Esophagus muscularis mucosa (tissue), 4 donors: ENCODE results near the gene GPR68. TPM values are rescaled to one million over a fixed set of nuclear protein-coding genes. Genes with fewer than 3 reads are reported as not detected.

ENCODE experiments used
- DNase-seq: peaks from one replicate; pipeline ENCODE4 v3.0.0-alpha.2; 2017; ENCODE audit errors: extremely low spot score
- H3K27ac ChIP-seq, 4 donors: fragments of 200-600 bp; sonication (generic); replicated peaks in 1 of 4; 1 replicate in 3 of 4; 2 replicates in 1 of 4; pipeline ENCODE4 v1.5.1; 2016 to 2019; ENCODE audit warnings: mild to moderate bottlenecking in 1 of 4
- H3K27me3 ChIP-seq, 4 donors: fragments of 200-600 bp; sonication (generic); one replicate each; pipeline versions ENCODE4 v1.5.1 to v1.6.0; 2016 to 2019
- H3K36me3 ChIP-seq, 4 donors: fragments of 200-600 bp; sonication (generic); one replicate each; pipeline ENCODE4 v1.5.1; 2016 to 2019
- H3K4me1 ChIP-seq, 4 donors: fragments of 200-600 bp; sonication (generic); one replicate each; pipeline ENCODE4 v1.5.1; 2016 to 2019
- H3K4me3 ChIP-seq, 4 donors: fragments of 200-600 bp; sonication (generic); 1 replicate in 2 of 4; 2 replicates in 2 of 4; pipeline ENCODE4 v1.5.1; 2016 to 2019; ENCODE audit warnings: mild to moderate bottlenecking in 4 of 4, moderate library complexity in 1 of 4
- H3K9me3 ChIP-seq, 4 donors: fragments of 200-600 bp; sonication (generic); 1 replicate in 3 of 4; 2 replicates in 1 of 4; pipeline ENCODE4 v1.5.1; 2016 to 2019
- EP300 ChIP-seq: sonication (generic); formaldehyde crosslinking; IDR thresholded peaks from one replicate; pipeline ENCODE4 v1.6.1; 2017; ENCODE audit warnings: antibody characterized with exemption
- POLR2A ChIP-seq: fragments of 450-650 bp; IDR thresholded peaks from one replicate; pipeline ENCODE4 v1.6.1; 2017; ENCODE audit warnings: antibody characterized with exemption, moderate library complexity, mild to moderate bottlenecking, low read depth
- POLR2AphosphoS5 ChIP-seq, 2 donors: sonication (generic); formaldehyde crosslinking; IDR thresholded peaks; one replicate each; pipeline ENCODE4 v1.6.1; 2017; ENCODE audit warnings: antibody characterized with exemption in 2 of 2
- WGBS: methylation state at CpG from one replicate; pipeline ENCODE4 v1.1.5; 2018; 5-methylcytosine and 5-hydroxymethylcytosine counted together
- intact Hi-C: fragments of 100-400 bp; cut with DNase I; formaldehyde crosslinking; loops from one replicate; pipeline ENCODE4 v1.15.1; 2023
- total RNA-seq, 4 donors: library from RNA; depleted of rRNA; stranded (reverse); fragments of >200 nt; gene quantifications; one replicate each; pipeline versions ENCODE4 v1.1.0 to v1.2.1, GENCODE V29; 2016
- TF ChIP-seq, protein P1 (sequence below), 3 experiments: fragments of 200-600 bp in 2 of 3; fragments of 450-650 bp in 1 of 3; sonication (generic) in 2 of 3; IDR thresholded peaks; one replicate each; pipeline ENCODE4 v1.5.1; 2017 to 2019; ENCODE audit warnings: antibody characterized with exemption in 3 of 3, mild to moderate bottlenecking in 2 of 3, moderate library complexity in 1 of 3

Gene GPR68
- total RNA-seq, 4 donors from 2014 or later, result 1.3 to 9.1 (median 5.4) TPM

GRCh38 chr14:91253795-91254323, 9.4 kb upstream of the GPR68 start:
- Histone ChIP-seq H3K27me3 (no peaks in the 10 kb centered on the region), H3K9me3 (no peaks in the 10 kb centered on the region), H3K27ac (peak overlapping the region; percentile 50 to 76 (median 66)), H3K4me1 (peaks cover 12 to 59% (median 53%) of the 10 kb centered on the region in 4 donors), H3K36me3 (no peaks in the 10 kb centered on the region), H3K4me3 (peak overlapping the region; percentile 64 to 69 (median 64))
- intact Hi-C loops, result no loop called here
- 66% methylated on average over 3 of the region's 20 CpGs for WGBS
- TF ChIP-seq POLR2AphosphoS5 (IDR thresholded peaks at IDR 0.05) (no peak), POLR2A (no peak), EP300 (no peak)
- TF ChIP-seq, protein P1, sequence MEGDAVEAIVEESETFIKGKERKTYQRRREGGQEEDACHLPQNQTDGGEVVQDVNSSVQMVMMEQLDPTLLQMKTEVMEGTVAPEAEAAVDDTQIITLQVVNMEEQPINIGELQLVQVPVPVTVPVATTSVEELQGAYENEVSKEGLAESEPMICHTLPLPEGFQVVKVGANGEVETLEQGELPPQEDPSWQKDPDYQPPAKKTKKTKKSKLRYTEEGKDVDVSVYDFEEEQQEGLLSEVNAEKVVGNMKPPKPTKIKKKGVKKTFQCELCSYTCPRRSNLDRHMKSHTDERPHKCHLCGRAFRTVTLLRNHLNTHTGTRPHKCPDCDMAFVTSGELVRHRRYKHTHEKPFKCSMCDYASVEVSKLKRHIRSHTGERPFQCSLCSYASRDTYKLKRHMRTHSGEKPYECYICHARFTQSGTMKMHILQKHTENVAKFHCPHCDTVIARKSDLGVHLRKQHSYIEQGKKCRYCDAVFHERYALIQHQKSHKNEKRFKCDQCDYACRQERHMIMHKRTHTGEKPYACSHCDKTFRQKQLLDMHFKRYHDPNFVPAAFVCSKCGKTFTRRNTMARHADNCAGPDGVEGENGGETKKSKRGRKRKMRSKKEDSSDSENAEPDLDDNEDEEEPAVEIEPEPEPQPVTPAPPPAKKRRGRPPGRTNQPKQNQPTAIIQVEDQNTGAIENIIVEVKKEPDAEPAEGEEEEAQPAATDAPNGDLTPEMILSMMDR (IDR thresholded peaks at IDR 0.05), result no peak
- no peak for DNase-seq

DNA sequence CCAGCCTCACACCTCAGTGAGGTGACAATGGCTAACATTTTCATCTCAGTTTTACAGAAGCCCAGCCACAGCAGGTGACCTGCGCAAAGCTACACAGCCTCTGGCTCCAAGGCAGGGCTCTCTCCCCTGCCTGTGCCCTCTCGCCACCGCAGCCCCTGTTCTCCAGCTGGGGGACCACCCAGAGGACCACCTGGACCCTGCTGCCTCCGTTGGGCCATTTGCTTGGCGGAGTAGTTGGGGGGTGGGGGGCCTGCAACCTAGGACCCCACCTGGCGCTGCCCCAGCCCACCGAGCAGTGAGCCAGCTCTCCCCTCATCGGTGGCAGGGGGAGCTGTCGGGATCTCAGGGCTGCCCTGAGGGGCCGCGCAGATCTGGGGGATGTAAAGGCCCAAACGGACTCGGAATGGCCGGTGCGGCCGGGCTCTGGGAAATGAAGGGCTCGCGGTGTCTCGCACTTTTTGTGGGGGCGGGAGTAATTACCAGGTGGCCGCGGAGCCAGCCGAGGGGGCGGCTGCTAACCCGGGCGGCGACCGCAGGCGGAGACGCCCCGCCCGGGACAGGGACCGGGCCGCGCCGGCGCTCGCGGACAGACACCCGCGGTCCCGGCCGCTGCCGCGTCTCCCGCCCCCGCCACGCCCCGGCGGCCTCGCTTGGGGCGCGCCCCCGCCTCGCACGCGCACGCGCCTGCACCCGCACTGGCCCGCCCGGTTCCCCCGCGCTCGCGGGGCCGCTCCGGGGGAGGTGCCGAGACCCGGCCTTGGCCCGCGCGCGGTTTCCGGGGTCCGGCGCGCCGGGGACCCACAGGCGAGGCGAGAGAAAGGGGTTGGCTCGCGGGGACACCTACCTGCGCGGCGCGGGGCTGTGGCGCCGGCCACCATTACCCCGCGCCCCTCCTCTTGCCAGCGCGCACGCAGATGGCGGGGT, 8.6 kb upstream of the GPR68 start:
- H3K36me3 ChIP-seq, result no peaks in the 10 kb centered on the region
- no peaks in the 10 kb centered on the region for H3K9me3 ChIP-seq
- intact Hi-C loops, result no loop called here
- WGBS, result 44% methylated on average over 5 of the region's 95 CpGs
- DNase-seq, result no peak
- H3K4me3 ChIP-seq, result peak overlapping the region; percentile 64 to 69 (median 64)
- no peaks in the 10 kb centered on the region for H3K27me3 ChIP-seq
- TF ChIP-seq EP300 (no peak), POLR2AphosphoS5 (IDR thresholded peaks at IDR 0.05) (no peak)
- TF ChIP-seq, protein P1 (IDR thresholded peaks at IDR 0.05), result no peak
- peak overlapping the region; percentile 50 to 76 (median 66) for H3K27ac ChIP-seq
- peaks cover 12 to 59% (median 53%) of the 10 kb centered on the region in 4 donors for H3K4me1 ChIP-seq

DNA sequence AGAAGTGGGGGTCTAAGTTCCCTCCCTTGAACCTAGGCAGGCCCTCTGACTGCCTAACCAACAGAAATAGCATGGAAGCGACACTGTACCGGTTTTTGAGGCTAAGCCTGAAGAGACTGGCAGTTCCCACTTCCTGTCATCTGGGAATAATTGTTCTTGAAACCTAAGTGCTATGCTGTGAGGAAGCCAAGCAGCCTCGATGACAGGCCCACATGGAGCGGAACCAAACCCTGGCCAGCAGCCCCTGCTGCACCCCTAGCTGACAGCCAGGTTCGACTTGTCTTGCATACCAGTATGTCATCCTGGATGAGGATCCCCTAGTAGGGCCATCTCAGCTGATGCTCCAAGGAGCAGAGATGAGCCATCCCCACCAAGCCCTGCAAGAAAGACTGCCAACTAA, 6.4 kb upstream of the GPR68 start:
- intact Hi-C loops, result no loop called here
- H3K27ac ChIP-seq, result peak overlapping the region in 2 of 4 donors; percentile 3 to 13
- H3K4me1 ChIP-seq, result peaks cover 12 to 39% (median 34%) of the 10 kb centered on the region in 4 donors
- H3K9me3 ChIP-seq, result no peaks in the 10 kb centered on the region
- H3K36me3 ChIP-seq, result no peaks in the 10 kb centered on the region
- H3K27me3 ChIP-seq, result no peaks in the 10 kb centered on the region
- H3K4me3 ChIP-seq, result no peak overlapping the region
- WGBS, result 88% methylated on average over 4 of the region's 5 CpGs
- TF ChIP-seq, protein P1 (IDR thresholded peaks at IDR 0.05), result no peak
- TF ChIP-seq POLR2A, result no peak
- TF ChIP-seq EP300, result no peak
- no peak for DNase-seq

GRCh38 chr14:91249841-91250616, 5.5 kb upstream of the GPR68 start:
- H3K4me3 ChIP-seq, result no peak overlapping the region
- no peak for DNase-seq
- H3K4me1 ChIP-seq, result peaks cover 13 to 41% (median 31%) of the 10 kb centered on the region in 4 donors
- intact Hi-C loops, result no loop called here
- H3K27me3 ChIP-seq, result no peaks in the 10 kb centered on the region
- TF ChIP-seq POLR2A, result no peak
- TF ChIP-seq EP300, result no peak
- TF ChIP-seq POLR2AphosphoS5 (IDR thresholded peaks at IDR 0.05), result no peak
- TF ChIP-seq, protein P1 (IDR thresholded peaks at IDR 0.05), result no peak
- WGBS, result 75% methylated on average over 8 of the region's 10 CpGs
- no peaks in the 10 kb centered on the region for H3K36me3 ChIP-seq
- H3K27ac ChIP-seq, result peak overlapping the region in 2 of 4 donors; percentile 3 to 36
- no peaks in the 10 kb centered on the region for H3K9me3 ChIP-seq
